ENCODE results near the gene CYRIA.

CYRIA gene

DNA sequence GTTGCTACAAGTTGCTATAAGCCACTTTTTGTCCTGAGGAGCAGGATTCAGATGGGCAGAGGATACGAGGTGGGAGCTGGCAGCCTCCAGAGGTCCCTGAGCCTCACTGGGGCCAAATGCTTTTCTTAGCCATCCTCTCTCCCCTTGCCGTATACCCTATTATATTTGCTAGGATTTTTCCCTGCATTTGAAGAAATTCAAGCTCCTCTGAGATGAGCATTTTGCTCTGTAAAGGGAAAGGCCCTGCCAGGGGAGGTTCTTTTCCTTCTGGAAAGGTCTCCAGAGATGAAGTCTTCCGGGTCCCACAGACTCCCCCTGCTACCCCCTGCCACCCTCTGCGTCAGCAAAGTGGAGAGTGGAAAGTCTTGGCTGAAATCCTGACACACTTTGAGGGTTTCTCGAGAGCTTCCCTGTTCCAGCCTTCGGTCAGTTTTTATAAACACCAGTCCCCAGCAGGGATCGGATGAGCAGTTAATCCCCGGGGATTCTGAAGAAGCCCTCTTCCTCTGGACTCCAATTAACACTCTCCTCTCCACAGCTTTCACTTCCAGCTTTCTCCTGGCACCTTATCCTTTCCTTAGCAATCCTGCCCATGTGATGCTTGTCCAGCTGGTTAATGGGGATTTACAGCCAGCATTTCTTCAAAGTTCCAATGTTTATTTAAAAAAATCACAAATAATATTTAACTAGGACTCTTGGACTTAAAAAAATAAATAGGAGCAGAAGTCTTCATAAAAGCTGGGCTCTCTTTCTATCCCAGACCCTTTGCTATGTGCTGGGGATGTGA lies 13.1 kb downstream of the CYRIA start:
- WGBS, 2 experiments, result 63 to 77% methylated on average over 8 of the region's 8 CpGs
- Histone ChIP-seq H3K4me3 (ENCODE audit: insufficient read depth, low read depth, low read length) (no peak overlapping the region), H3K27me3 (ENCODE audit: control insufficient read depth, insufficient read depth, low read length, poor library complexity, severe bottlenecking) (no peaks in the 10 kb centered on the region), H3K4me1 (ENCODE audit: control insufficient read depth, insufficient read depth, low read length) (peaks cover 6% of the 10 kb centered on the region), H3K27ac (ENCODE audit: insufficient read depth, low read depth, low read length, poor library complexity, severe bottlenecking) (no peak overlapping the region), H3K36me3 (ENCODE audit: control insufficient read depth, insufficient read depth, low read length) (no peaks in the 10 kb centered on the region), H3K9me3 (ENCODE audit: control insufficient read depth, low read length) (no peaks in the 10 kb centered on the region)

DNA sequence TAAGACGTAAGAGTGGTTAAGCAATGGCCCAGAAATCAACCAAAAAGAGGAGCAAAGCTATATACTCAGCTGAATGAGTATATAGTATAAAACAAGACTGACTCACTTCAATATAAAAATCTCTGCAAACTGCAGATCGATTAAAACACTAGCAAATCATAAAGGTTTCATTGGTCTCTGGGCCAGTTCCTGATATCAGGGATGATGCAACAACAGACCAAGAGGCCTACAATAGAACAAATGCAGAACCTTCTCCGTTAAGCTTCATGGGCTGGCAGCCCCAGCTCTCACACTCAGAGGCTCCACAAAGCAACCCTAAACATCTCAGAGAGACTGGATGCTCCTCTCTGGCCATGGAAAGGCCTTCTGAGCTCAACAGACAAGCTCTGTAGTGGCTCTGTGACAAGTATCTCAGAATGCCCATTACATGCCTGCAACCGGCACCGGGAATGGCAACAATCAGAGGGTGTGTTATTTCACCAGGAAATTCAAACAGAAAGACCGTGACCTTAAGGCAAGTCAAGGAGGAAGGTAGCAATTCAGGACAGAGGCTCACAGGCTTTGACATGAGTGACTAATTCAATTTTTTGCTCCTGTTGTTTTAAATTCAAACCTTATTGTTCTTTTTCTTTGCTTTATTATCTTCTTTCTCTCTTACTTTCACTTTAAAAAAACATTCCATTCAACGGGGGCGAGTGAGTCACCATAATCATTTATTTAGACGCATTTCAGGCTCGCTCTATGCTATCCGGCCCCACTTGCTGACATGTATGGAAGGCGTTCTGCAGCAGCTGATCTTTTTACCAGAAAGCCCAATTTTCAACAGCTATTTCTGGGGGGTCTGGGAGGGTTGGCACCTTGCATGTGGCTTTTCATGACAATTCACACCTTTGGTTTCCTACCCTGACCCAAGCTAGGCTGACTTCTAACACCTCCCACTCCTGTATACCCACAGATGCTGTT lies 15.1 kb downstream of the CYRIA start:
- Histone ChIP-seq H3K36me3 (ENCODE audit: control insufficient read depth, insufficient read depth, low read length) (no peaks in the 10 kb centered on the region), H3K27ac (ENCODE audit: insufficient read depth, low read depth, low read length, poor library complexity, severe bottlenecking) (no peak overlapping the region), H3K9me3 (ENCODE audit: control insufficient read depth, low read length) (no peaks in the 10 kb centered on the region), H3K4me3 (ENCODE audit: insufficient read depth, low read depth, low read length) (no peak overlapping the region), H3K27me3 (ENCODE audit: control insufficient read depth, insufficient read depth, low read length, poor library complexity, severe bottlenecking) (no peaks in the 10 kb centered on the region), H3K4me1 (ENCODE audit: control insufficient read depth, insufficient read depth, low read length) (peaks cover 6% of the 10 kb centered on the region)
- 92 to 94% methylated on average over 12 of the region's 12 CpGs for WGBS, 2 experiments

DNA sequence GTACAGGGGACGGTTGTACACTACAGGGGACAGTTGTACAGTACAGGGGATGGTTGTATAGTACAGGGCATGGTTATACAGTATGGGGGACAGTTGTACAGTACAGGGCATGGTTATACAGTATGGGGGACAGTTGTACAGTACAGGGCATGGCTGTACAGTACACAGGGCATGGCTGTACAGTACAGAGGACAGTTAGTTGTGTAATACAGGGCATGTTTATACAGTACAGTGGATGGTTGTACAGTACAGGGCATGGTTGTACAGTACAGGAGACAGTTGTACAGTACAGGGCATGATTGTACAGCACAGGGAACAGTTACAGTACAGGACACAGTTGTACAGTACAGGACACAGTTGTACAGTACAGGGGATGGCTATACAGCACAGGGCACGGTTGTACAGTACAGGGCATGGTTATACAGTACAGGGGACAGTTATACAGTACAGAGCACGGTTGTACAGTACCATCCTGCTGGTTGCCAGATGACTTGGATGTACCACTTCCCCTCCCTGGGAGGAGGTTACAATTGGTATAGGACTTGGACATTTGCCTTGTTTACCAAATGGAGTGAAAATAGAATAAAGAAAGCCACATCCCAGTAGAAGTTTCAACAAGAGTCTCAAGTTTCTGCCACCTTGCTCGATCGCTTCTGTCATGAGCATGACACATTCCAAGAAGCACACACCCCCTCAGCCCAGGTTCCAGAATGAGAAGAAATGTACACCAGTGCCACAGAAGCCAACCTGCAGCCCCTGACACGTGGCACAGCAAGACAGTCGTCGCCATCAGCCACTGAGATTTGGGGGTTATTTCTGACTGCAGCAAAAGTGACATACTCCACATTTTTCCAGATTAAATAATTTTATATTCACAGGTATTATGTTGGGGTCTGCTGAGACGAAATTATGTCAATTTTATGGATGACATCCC lies 16.0 kb downstream of the CYRIA start:
- Histone ChIP-seq H3K9me3 (ENCODE audit: control insufficient read depth, low read length) (no peaks in the 10 kb centered on the region), H3K36me3 (ENCODE audit: control insufficient read depth, insufficient read depth, low read length) (no peaks in the 10 kb centered on the region), H3K27me3 (ENCODE audit: control insufficient read depth, insufficient read depth, low read length, poor library complexity, severe bottlenecking) (no peaks in the 10 kb centered on the region), H3K4me1 (ENCODE audit: control insufficient read depth, insufficient read depth, low read length) (peaks cover 6% of the 10 kb centered on the region), H3K4me3 (ENCODE audit: insufficient read depth, low read depth, low read length) (no peak overlapping the region), H3K27ac (ENCODE audit: insufficient read depth, low read depth, low read length, poor library complexity, severe bottlenecking) (no peak overlapping the region)
- WGBS, 2 experiments, result 92 to 96% methylated on average over 8 to 9 of the region's 9 CpGs

DNA sequence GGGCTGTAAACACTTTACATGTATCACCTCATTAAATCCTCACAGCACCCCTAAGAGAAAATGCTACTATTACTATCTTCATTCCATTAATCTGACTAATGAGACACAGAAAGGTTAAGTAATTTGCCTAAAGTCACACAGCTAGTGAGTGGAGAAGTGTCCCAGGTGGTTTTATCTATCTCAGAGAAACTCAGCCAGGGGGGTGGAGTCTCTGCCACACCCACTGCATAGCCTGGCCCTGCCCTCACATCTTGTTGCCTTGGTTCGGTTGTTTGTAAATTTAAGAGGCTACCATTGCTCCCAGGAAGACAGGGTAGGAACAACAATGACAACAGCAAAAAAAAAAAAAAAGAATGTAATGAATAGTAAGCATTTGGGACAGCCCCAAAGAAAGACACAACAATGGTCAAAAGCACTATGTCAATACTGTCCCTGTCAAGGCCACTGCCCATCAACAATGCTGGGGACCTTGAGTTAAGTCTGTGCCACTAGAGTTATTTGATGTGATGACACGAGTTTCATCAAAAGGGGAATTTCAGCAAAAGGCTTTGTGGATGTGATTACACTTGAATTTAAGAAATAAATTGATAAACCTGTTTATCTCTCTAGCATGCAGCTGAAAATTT lies 17.5 kb downstream of the CYRIA start:
- Histone ChIP-seq H3K4me1 (ENCODE audit: control insufficient read depth, insufficient read depth, low read length) (peaks cover 6% of the 10 kb centered on the region), H3K36me3 (ENCODE audit: control insufficient read depth, insufficient read depth, low read length) (no peaks in the 10 kb centered on the region), H3K4me3 (ENCODE audit: insufficient read depth, low read depth, low read length) (no peak overlapping the region), H3K27ac (ENCODE audit: insufficient read depth, low read depth, low read length, poor library complexity, severe bottlenecking) (no peak overlapping the region), H3K27me3 (ENCODE audit: control insufficient read depth, insufficient read depth, low read length, poor library complexity, severe bottlenecking) (no peaks in the 10 kb centered on the region), H3K9me3 (ENCODE audit: control insufficient read depth, low read length) (no peaks in the 10 kb centered on the region)
- 85 to 88% methylated on average over 1 to 2 of the region's 2 CpGs for WGBS, 2 experiments

DNA sequence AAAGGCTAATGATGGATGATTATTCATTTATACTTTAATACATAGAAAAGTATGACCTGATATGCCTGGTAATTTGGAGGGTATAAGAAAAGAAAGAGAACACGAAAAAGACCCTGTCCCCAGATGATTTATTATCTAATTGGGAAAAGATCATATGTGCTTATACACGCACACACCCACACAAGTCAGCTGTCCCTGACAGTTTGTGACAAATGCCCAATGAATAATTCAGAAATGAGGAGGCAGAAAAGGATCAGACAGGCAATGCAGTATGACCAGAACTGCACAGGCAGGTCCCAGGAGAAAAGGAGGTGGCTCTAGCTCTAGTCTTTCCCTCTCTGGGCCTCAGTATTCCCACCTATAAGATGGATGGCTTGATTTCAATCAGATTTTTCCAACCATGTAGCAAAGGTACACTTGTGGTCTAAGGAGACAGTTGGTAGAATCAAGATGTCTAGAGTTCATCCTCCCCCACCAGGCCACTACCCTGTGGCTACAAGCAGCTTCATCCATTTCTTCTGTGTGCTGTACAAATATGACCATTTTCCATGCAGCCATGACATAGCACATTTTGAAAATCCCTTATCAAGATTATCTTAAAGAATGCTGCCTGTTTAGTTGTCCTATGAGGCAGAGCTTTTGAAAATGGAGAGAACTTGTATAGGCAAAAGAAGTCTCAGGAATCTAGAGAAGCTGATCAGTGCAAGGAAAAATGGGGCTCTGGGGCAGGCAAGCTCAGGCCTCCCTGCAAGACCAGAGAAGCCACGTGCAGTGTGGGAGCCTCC lies 19.7 kb downstream of the CYRIA start:
- Histone ChIP-seq H3K9me3 (ENCODE audit: control insufficient read depth, low read length) (no peaks in the 10 kb centered on the region), H3K36me3 (ENCODE audit: control insufficient read depth, insufficient read depth, low read length) (no peaks in the 10 kb centered on the region), H3K27me3 (ENCODE audit: control insufficient read depth, insufficient read depth, low read length, poor library complexity, severe bottlenecking) (no peaks in the 10 kb centered on the region), H3K27ac (ENCODE audit: insufficient read depth, low read depth, low read length, poor library complexity, severe bottlenecking) (no peak overlapping the region), H3K4me3 (ENCODE audit: insufficient read depth, low read depth, low read length) (no peak overlapping the region), H3K4me1 (ENCODE audit: control insufficient read depth, insufficient read depth, low read length) (no peaks in the 10 kb centered on the region)
- 80 to 89% methylated on average over 2 to 3 of the region's 3 CpGs for WGBS, 2 experiments

DNA sequence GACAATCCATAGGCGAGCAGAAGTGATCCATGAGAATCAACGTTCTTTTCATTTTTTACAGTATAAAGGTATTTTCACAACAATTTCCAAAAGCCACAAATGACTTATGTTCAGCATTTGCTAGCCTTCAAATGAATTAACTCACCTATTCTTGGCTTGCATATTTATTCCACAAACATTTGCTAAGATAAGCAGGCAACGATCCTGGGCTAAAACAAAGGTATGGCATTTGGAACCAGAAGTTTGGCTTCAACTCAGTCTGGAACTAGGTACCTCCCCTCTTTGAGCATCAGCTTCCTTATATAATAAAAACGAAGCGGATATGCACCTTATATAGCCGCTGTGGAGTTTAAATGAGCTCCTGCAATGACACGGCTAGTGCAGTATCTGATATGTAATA lies 20.5 kb downstream of the CYRIA start:
- H3K9me3 ChIP-seq (ENCODE audit: control insufficient read depth, low read length), result no peaks in the 10 kb centered on the region
- no peaks in the 10 kb centered on the region for H3K36me3 ChIP-seq (ENCODE audit: control insufficient read depth, insufficient read depth, low read length)
- 95 to 98% methylated on average over 7 of the region's 7 CpGs for WGBS, 2 experiments
- peaks cover 3% of the 10 kb centered on the region for H3K4me1 ChIP-seq (ENCODE audit: control insufficient read depth, insufficient read depth, low read length)
- H3K4me3 ChIP-seq (ENCODE audit: insufficient read depth, low read depth, low read length), result no peak overlapping the region
- no peak overlapping the region for H3K27ac ChIP-seq (ENCODE audit: insufficient read depth, low read depth, low read length, poor library complexity, severe bottlenecking)
- H3K27me3 ChIP-seq (ENCODE audit: control insufficient read depth, insufficient read depth, low read length, poor library complexity, severe bottlenecking), result no peaks in the 10 kb centered on the region

DNA sequence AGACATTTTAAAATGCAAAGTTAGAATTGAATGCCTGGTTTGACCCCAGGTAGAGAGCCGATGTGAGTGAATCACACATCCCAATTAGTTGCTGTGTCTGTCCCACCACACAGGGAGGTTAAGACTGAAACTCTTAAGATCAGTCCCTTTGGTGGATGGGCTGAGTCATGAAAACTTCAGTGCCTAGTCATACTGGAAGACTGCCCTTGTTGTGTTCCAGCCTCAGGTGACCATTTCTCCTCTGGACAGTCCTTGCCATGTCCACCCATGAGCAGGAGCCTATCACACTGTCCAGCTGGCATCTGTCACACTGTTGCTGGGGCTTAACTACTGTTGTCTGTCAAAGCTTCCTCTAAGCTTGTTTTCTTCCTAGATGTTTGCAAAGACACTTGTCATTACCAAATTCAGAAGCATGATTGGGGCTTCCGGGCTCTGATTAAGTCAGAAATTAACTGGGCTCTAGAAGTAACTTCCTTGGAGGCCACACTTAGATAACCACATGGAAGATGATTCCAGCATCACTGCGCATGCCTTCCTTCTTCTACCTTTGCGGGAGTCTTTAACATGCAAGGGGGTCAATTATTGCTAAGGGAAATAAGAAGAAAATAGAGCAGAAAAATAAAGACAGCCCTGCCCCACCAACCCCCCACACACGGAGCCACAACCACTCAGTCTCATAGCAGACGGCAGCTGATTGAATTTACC lies 21.3 kb downstream of the CYRIA start:
- Histone ChIP-seq H3K27me3 (ENCODE audit: control insufficient read depth, insufficient read depth, low read length, poor library complexity, severe bottlenecking) (no peaks in the 10 kb centered on the region), H3K4me1 (ENCODE audit: control insufficient read depth, insufficient read depth, low read length) (peaks cover 7% of the 10 kb centered on the region), H3K9me3 (ENCODE audit: control insufficient read depth, low read length) (no peaks in the 10 kb centered on the region), H3K4me3 (ENCODE audit: insufficient read depth, low read depth, low read length) (no peak overlapping the region), H3K36me3 (ENCODE audit: control insufficient read depth, insufficient read depth, low read length) (no peaks in the 10 kb centered on the region), H3K27ac (ENCODE audit: insufficient read depth, low read depth, low read length, poor library complexity, severe bottlenecking) (no peak overlapping the region)
- 93% methylated on average over 5 to 6 of the region's 6 CpGs for WGBS, 2 experiments

DNA sequence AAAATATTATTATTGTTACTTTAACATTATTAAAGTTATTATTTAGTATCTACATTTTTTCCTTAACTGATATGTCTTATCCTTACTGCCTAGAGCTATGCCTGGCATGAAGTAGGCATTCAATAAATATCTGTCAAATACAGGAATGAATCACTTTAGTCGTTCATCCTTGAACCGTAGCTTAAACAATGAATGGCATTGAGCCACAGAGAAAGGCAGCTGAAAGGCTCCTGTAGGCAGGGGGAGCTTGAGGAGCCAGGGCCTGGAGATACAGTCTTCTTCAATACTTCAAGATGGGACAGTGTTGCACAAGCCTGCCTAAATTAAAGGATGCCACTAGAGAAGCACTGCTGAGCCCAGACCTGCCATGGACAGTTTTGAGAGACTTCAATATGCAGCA lies 22.5 kb downstream of the CYRIA start:
- Histone ChIP-seq H3K4me1 (ENCODE audit: control insufficient read depth, insufficient read depth, low read length) (peaks cover 12% of the 10 kb centered on the region), H3K9me3 (ENCODE audit: control insufficient read depth, low read length) (no peaks in the 10 kb centered on the region), H3K27me3 (ENCODE audit: control insufficient read depth, insufficient read depth, low read length, poor library complexity, severe bottlenecking) (no peaks in the 10 kb centered on the region), H3K4me3 (ENCODE audit: insufficient read depth, low read depth, low read length) (no peak overlapping the region), H3K27ac (ENCODE audit: insufficient read depth, low read depth, low read length, poor library complexity, severe bottlenecking) (no peak overlapping the region), H3K36me3 (ENCODE audit: control insufficient read depth, insufficient read depth, low read length) (no peaks in the 10 kb centered on the region)
- WGBS, 2 experiments, result 87 to 94% methylated on average over 2 of the region's 2 CpGs

Measured in ectodermal cell (in vitro differentiated cells).